Kidney (tissue), 22 donors: Measurements from ENCODE around the gene DOC2B. TPM values are rescaled to one million over a fixed set of nuclear protein-coding genes. Genes with fewer than 3 reads are reported as not detected.

Experiments used
- DNase-seq, 5 donors: peaks; one replicate each; pipeline ENCODE4 v3.0.0-alpha.2; 2013 to 2020
- FAIRE-seq: peaks from 2 replicates; lab custom pipeline; 2012; peaks lifted over from hg19 to GRCh38; lab: Jason Lieb, UNC
- H3K27ac ChIP-seq, 2 donors: one replicate each; pipeline ENCODE4 v1.7.0; 2013; ENCODE audit warnings: low read depth in 2 of 2, low read length in 2 of 2, inconsistent platforms in 1 of 2
- H3K27me3 ChIP-seq: one replicate; pipeline ENCODE4 v1.7.1; 2013; ENCODE audit warnings: low read length, inconsistent platforms; ENCODE audit not compliant: control insufficient read depth, insufficient read depth
- H3K36me3 ChIP-seq, 3 donors: one replicate each; pipeline versions ENCODE4 v1.7.0 to v1.7.1; 2013; ENCODE audit warnings: low read length in 3 of 3, control low read depth in 1 of 3, inconsistent platforms in 1 of 3; ENCODE audit not compliant: insufficient read depth in 3 of 3, control insufficient read depth in 2 of 3
- H3K4me1 ChIP-seq, 3 donors: one replicate each; pipeline versions ENCODE4 v1.7.0 to v1.7.1; 2013; ENCODE audit warnings: low read length in 3 of 3, inconsistent platforms in 1 of 3, low read depth in 1 of 3; ENCODE audit not compliant: control insufficient read depth in 2 of 3, insufficient read depth in 2 of 3
- H3K4me3 ChIP-seq, 3 donors: one replicate each; pipeline versions ENCODE4 v1.7.0 to v1.8.1; 2013; ENCODE audit warnings: low read length in 3 of 3, control low read depth in 1 of 3, inconsistent platforms in 1 of 3
- H3K9ac ChIP-seq, 3 donors: one replicate each; pipeline versions ENCODE4 v1.7.0 to v1.7.1; 2013; ENCODE audit warnings: low read length in 3 of 3, control low read depth in 1 of 3, inconsistent platforms in 1 of 3
- H3K9me3 ChIP-seq, 3 donors: one replicate each; pipeline versions ENCODE4 v1.7.0 to v1.7.1; 2013; ENCODE audit warnings: low read length in 3 of 3, control low read depth in 1 of 3, inconsistent platforms in 1 of 3; ENCODE audit not compliant: control insufficient read depth in 2 of 3, insufficient read depth in 1 of 3
- intact Hi-C: fragments of 100-400 bp; cut with DNase I; formaldehyde crosslinking; loops from one replicate; pipeline ENCODE4 v1.11.1; 2022
- long read RNA-seq, 10 donors: library from polyadenylated mRNA in 1 of 10; unstranded in 1 of 10; transcript quantifications; one replicate each; pipeline ENCODE4 v2.0.0 and lab custom pipeline, GENCODE V29; 2021 to 2026
- polyA plus RNA-seq: library from polyadenylated mRNA; stranded (reverse); fragments of 350-450 nt; fragmentation: Illumina TruSeq; extraction: RNeasy Lipid Tissue Mini Kit (QIAGEN cat#74804); gene quantifications from one replicate; pipeline ENCODE4 v1.2.3, GENCODE V29; 2014; ENCODE audit warnings: low read depth, low replicate concordance; ENCODE audit not compliant: insufficient read depth
- total RNA-seq: library from RNA; stranded (reverse); fragmentation: NEBNext Ultra II Directional; extraction: Animal tissue kit (Norgen Biotek cat#: 25700); gene quantifications from one replicate; pipeline ENCODE4 v1.2.1, GENCODE V29; 2021
- TF ChIP-seq, protein P1 (sequence below): IDR thresholded peaks from 3 replicates; pipeline ENCODE4 v1.5.1; 2012; ENCODE audit warnings: mild to moderate bottlenecking, moderate library complexity, borderline replicate concordance; ENCODE audit not compliant: insufficient read depth; ENCODE audit errors: extremely low read depth
- donor health status: control.
- donor health status: control.
- donor health status: control.
- donor health status: control.
- donor health status: control.
- donor health status: DM: yes; HTN: yes; CAD: no.
- donor health status: Normal renal cell carcinoma (clear cell type).

Gene DOC2B
- total RNA-seq = 21.6 TPM
- polyA plus RNA-seq = 4.2 TPM
- long read RNA-seq, donor 1, full-length matches to known transcripts = 7 of 7 reads
- long read RNA-seq, donor 1, partial matches to known transcripts = 0 of 7 reads
- long read RNA-seq, donor 1, other reads (novel, unspliced or antisense) = 0 of 7 reads
- long read RNA-seq, donor 2, full-length matches to known transcripts = 4 of 4 reads
- long read RNA-seq, donor 2, partial matches to known transcripts = 0 of 4 reads
- long read RNA-seq, donor 2, other reads (novel, unspliced or antisense) = 0 of 4 reads
- long read RNA-seq, donor 3, full-length matches to known transcripts = 5 of 5 reads
- long read RNA-seq, donor 3, partial matches to known transcripts = 0 of 5 reads
- long read RNA-seq, donor 3, other reads (novel, unspliced or antisense) = 0 of 5 reads
- long read RNA-seq, donor 4, full-length matches to known transcripts = 9 of 9 reads
- long read RNA-seq, donor 4, partial matches to known transcripts = 0 of 9 reads
- long read RNA-seq, donor 4, other reads (novel, unspliced or antisense) = 0 of 9 reads
- long read RNA-seq, donor 5 = 0 reads
- long read RNA-seq, donor 6, full-length matches to known transcripts = 1 of 1 reads
- long read RNA-seq, donor 6, partial matches to known transcripts = 0 of 1 reads
- long read RNA-seq, donor 6, other reads (novel, unspliced or antisense) = 0 of 1 reads
- long read RNA-seq, donor 7, full-length matches to known transcripts = 2 of 16 reads
- long read RNA-seq, donor 7, partial matches to known transcripts = 0 of 16 reads
- long read RNA-seq, donor 7, other reads (novel, unspliced or antisense) = 14 of 16 reads
- long read RNA-seq, donor 8, full-length matches to known transcripts = 3 of 8 reads
- long read RNA-seq, donor 8, partial matches to known transcripts = 5 of 8 reads
- long read RNA-seq, donor 8, other reads (novel, unspliced or antisense) = 0 of 8 reads
- long read RNA-seq, donor 9, full-length matches to known transcripts = 2 of 2 reads
- long read RNA-seq, donor 9, partial matches to known transcripts = 0 of 2 reads
- long read RNA-seq, donor 9, other reads (novel, unspliced or antisense) = 0 of 2 reads
- long read RNA-seq, donor 10, full-length matches to known transcripts = 4 of 40 reads
- long read RNA-seq, donor 10, partial matches to known transcripts = 36 of 40 reads
- long read RNA-seq, donor 10, other reads (novel, unspliced or antisense) = 0 of 40 reads

DNA sequence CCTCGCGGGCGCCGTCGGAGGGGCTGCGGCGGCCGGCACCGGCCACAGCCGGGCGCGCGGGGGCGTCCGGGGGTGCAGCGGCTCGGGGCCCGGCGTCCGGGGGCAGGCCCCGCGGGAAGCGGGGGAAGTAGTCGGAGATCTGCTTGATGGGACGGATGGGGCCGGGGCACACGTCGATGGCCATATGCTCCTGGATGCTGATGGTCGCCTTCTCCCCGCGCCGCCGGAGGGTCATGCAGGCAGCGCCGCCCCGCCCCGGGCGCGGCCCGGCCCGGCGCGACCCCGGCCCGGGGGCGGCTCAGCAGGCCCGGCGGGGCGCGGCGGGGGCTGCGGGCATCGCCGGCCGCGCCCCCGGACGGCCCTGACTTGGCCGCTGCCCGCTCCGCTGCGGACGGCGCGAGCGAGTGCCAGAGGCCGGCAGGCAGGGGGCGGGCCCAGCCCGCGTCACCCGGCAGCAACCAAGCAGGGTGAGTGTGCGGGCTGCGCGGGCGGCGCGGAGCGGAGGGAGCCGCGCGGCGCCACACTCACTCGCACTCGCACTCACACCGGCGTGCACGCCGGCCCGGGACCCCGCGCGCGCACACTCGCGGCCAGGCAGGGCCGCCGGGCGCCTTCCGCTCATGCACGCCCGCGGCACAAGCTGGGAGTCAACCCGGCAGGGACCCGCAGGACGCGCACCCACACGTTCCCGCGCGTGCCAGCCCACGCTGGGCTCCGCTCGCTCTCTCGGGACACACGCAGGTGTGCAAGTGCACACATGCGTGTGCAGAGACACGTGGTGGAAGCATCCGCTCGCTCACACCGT, at the start of gene DOC2B:
Gene DOC2B (minus strand): TSS at position 406 of the 805 bp plus-strand sequence. CDS start 171 bp downstream, at position 235.
- H3K27ac ChIP-seq = peak within 1 kb of the TSS in 1 of 2 donors; percentile 22
- DNase-seq (peak; percentile 67 to 85 (median 81)), FAIRE-seq (no peak)
- H3K9ac ChIP-seq = peak within 1 kb of the TSS in 1 of 3 donors; percentile 51
- TF ChIP-seq, protein P1, sequence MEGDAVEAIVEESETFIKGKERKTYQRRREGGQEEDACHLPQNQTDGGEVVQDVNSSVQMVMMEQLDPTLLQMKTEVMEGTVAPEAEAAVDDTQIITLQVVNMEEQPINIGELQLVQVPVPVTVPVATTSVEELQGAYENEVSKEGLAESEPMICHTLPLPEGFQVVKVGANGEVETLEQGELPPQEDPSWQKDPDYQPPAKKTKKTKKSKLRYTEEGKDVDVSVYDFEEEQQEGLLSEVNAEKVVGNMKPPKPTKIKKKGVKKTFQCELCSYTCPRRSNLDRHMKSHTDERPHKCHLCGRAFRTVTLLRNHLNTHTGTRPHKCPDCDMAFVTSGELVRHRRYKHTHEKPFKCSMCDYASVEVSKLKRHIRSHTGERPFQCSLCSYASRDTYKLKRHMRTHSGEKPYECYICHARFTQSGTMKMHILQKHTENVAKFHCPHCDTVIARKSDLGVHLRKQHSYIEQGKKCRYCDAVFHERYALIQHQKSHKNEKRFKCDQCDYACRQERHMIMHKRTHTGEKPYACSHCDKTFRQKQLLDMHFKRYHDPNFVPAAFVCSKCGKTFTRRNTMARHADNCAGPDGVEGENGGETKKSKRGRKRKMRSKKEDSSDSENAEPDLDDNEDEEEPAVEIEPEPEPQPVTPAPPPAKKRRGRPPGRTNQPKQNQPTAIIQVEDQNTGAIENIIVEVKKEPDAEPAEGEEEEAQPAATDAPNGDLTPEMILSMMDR = peak; percentile 25
- no peaks in the 10 kb centered on the region for H3K9me3 ChIP-seq
- H3K4me1 ChIP-seq = peaks cover 0 to 3% (median 2%) of the 10 kb centered on the region in 3 donors
- no peaks in the 10 kb centered on the region for H3K36me3 ChIP-seq
- intact Hi-C loops = no loop called here
- peak within 1 kb of the TSS; percentile 32 to 47 (median 39) for H3K4me3 ChIP-seq
- no peaks in the 10 kb centered on the region for H3K27me3 ChIP-seq

DNA sequence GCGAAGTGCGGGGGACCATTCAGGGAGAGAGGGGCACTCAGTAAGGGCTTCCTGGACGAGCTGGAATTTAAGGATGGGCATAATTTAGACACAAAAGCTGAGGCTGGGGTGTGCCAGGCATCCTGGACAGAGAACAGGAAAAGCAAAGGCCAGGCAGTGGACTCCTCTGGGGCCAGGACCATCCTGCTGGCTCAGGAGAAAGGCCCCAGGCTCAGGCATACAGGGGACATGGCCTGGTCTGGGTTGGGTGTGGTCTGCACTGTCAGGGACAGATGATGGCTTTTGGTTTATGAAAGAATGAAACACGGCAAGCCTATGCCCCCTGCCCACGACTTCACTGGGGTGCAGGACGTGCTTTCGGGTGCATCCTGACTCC, 48.9 kb upstream of the DOC2B start:
- intact Hi-C loops = no loop called here
- Histone ChIP-seq H3K27ac (no peak overlapping the region), H3K9ac (no peak overlapping the region), H3K9me3 (no peaks in the 10 kb centered on the region), H3K4me1 (no peaks in the 10 kb centered on the region), H3K36me3 (no peaks in the 10 kb centered on the region), H3K4me3 (no peak overlapping the region), H3K27me3 (no peaks in the 10 kb centered on the region)
- DNase-seq = peak in 1 of 5 donors; percentile 36
- no peak for FAIRE-seq
- TF ChIP-seq, protein P1 = no peak

DNA sequence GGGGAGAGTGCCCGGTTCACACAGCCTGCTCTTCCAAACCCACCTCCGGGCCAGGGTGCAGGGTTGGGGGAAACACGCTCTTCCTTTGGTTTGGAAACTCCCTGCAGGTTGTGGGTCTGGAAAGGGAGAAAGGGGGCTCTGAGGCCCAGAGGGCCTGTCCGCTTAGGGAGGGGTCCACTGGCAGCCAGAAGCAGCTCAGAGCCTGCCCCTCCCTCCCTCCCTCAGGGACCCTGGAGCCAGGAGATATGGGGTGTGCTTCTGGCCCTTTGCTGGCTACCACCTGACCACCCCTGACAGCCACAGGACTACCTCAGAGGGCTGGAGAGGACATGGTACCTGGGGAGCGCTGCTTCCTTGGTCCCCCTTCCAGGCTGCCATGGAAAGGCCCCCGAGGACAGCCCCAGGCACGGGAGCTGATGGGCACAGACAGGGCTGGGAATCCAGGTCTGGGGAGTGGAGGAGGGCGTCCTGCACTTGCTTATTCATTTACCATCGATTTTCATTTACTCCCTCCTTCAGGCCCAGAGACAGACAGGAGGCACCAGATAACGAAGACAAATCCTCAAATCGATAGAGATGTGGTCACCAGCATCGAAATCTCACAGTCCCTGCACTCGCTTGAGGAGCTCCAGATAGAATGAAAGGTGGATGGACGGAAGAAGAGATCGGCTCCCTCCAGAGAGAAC, 48.4 kb upstream of the DOC2B start:
- Histone ChIP-seq H3K9ac (no peak overlapping the region), H3K4me1 (no peaks in the 10 kb centered on the region), H3K27ac (peak overlapping the region in 1 of 2 donors; percentile 30), H3K9me3 (no peaks in the 10 kb centered on the region), H3K36me3 (no peaks in the 10 kb centered on the region), H3K27me3 (no peaks in the 10 kb centered on the region), H3K4me3 (no peak overlapping the region)
- intact Hi-C loops = no loop called here
- FAIRE-seq (no peak), DNase-seq (peak in 1 of 5 donors; percentile 61)
- TF ChIP-seq, protein P1 = no peak
